ENCODE results near the gene CTXN3.

- no peak for TF ChIP-seq POLR2A (IDR thresholded peaks at IDR 0.05)
- TF ChIP-seq CTCF (IDR thresholded peaks at IDR 0.05): no peak
Measured at GRCh38 chr5:127700237-127700766, 51.4 kb downstream of the CTXN3 start.
